GM19193 (cell line): ENCODE measurements around the gene WDR5.

Source experiments
- POLR2A ChIP-seq: IDR thresholded peaks from 4 replicates; pipeline ENCODE4 v1.6.1; 2011; ENCODE audit not compliant: insufficient read depth, insufficient read length; ENCODE audit errors: extremely low read depth

The WDR5 gene

DNA sequence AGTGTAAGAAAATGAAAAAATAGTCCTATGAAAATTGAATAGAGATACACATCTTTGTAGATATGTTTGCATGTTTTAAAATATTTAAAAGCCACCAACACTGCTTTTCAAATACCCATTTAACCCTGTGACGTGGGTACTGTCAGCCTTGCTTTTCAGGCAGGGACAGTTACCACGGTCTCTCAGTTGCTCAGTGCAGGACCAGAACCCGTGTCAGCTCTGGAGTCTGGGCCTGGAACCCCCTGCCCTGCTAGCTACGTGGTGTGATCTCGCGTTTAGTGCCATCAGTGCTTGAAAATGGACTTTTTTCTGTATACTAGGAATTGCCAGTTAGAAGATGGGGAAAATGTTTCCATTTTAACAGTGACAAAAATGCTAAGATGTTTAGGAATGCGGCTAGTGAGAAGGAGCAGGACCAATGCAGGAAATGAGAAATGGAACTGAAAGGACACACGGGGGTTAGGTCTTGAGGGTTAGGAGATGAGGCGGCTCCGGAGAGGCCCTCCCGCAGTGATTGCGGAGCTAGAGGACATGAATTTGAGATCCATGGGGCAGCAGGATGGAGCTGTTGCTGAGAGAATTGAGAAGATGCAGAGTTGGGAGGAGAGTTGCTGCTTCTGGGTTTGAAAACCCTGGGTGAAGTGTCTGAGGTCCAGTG lies 14.8 kb downstream of the WDR5 start:
- no peak for TF ChIP-seq POLR2A

DNA sequence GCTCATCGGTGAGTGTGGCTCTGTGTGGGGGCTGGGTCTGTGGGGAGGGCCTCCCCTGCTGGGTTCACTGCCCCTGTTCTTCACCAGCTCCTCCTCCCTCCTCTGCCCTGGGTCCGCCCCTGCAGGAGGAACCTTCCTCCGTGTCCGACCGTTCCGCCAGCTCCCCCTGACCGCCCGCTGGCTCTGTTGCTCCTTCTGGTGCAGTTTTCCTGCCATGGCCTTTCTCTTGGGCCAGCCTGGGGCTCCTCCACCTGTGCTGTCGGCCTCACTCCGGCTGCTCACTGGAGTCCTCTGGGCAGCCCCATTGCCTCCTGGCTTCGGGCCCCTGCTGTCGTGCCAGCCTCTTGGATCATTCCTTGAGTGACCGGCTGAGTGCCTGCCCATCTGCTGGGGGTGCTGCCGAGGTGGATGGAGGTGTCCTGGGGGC lies 16.2 kb downstream of the WDR5 start:
- TF ChIP-seq POLR2A: no peak

DNA sequence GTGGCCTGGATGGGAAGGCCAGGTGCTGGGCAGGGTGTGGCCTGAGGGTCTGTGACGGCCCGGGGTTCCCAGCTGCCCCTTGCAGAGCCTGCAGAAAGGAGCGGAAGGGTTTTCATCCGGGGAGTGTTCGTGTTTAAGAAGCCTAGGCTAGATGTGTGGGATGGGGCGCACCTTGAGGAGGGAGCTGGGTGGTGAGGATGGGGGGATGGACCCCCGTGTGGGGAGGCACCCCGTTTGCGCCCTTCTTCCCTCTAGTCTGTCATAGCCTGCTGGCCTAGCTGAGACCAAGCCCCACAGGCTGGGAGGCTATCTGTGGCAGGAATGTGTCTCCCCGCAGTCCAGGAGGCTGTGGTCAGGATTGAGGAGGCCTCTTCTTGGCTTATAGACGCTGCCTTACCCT lies 16.6 kb downstream of the WDR5 start:
- no peak for TF ChIP-seq POLR2A

DNA sequence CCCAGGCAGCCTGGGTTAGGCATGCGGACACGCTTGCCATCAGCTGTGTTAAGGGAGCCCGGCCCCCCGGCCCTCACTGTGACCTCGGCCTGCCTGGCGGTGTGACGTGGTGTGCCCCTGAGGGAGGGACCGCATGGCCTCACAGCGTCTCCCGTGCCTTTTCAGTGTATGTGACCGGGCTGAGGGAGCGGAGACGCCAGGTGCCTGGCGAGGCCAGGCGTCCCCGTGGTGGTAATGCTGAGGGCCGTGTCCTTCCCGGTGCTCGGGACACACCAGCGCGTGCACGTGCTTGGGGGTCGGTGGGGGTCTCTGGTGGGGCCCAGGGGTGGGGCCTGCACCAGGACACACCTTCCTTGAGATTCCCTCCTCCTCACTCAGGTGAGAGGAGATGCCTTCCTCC lies 17.6 kb downstream of the WDR5 start:
- TF ChIP-seq POLR2A: no peak

DNA sequence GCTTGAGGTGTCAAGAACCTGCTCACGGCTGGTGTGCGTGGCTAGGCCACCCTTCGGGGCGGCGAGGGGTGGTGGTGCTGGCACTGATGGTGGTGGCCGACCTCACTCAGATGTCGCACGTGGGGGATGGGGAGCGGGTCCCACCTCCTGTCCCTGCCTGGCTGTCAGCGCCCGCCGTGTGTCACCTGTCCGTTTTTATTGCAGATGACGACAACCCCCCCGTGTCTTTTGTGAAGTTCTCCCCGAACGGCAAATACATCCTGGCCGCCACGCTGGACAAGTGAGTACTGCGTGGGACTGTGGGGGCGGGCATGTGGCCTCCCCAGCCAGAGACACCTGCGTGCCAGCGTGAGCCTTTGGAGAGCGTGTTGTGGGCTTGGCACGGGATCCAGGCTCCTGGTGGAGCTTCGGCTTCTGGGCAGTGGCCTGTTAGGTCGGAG lies 18.4 kb downstream of the WDR5 start:
- no peak for TF ChIP-seq POLR2A

DNA sequence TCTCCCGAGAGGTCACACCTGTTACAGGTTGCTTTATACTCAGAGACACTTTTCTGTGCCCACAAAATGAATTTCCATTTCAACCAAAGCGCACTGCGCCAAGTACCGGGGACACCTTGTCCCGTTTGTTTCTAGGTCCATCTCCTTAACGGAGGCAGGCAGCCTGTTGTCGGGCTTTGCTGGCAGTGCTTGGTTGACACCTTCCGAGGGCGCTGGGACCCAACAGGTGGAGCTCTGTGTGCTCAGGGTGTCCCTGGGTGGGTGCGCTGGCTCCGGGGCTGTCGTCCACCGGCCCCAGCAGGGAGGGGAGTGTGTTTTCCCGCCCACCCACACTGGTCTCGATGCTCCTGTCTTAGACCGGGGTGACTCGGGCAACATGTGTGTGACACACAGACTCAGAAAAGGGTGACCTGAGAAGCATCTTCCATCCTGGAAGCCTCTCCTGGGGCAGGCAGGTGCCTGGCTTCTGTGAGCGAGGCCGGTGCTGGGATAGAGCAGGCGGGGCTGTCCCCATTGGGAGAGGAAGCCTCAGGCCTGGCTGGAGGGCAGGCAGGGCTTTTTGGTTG lies 20.0 kb downstream of the WDR5 start:
- no peak for TF ChIP-seq POLR2A

DNA sequence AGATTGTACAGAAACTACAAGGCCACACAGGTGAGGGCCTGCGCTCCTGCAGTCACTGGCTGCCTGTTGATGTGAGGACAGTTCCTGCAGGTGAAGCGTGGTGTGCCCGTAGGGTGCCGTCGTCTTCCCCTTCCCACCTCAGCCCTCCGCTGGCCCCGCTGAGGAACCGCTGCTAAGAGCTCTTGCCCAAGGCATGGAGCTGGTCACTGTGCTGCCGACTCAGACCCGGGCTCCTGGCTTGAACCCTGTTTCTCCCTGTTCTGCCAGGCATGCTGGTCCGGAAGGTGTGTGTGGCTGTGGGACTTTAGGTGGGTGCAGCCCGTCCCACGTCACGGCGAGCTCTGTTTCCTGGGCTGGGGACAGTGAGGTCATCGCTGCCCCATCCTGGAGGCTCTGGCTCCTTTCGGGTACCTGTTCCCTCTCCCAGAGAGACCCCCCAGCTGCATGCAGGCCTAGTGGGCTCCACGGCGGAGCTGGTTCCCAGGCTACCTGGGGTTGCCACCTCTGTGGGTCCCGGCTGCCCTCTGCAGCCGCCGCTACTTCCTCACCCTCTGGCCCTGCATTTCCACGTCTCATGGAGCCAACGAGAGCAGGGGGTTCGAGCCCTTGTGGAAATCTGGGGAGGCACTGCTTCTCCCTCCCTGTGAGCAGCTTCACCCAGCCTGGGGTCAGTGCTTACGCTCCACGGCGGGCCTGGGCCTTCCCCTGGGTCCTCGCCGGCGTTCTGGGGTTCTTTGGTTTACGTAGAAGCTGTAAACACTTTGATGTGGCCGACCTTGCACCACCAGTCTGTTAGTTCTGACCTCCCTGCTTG lies 20.9 kb downstream of the WDR5 start:
- no peak for TF ChIP-seq POLR2A

DNA sequence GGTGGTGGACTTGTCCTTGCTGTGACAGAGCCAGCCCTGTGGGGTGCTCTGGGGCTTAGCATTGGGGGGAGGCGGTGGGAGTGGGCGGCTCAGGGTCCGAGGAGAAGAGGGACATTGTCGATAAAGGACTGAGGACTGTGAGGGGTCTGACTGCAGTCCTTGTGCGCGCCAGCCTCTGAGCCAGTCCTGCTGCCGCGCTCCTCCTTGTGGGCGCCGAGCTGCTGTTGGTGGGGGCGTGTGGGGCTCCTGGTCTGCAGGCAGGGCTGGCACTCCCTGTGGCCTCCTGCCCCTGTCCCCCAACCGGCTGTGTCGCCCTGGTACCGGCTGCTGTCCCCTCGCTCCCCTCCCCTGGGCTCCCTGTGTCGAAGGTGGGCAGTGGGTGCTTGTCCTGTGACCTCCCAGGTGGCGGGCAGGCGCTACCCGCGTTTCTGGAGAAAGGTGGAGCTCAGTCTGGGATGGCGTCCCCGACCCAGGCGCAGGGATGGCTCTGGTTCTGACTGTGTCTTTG lies 21.6 kb downstream of the WDR5 start:
- TF ChIP-seq POLR2A: no peak

DNA sequence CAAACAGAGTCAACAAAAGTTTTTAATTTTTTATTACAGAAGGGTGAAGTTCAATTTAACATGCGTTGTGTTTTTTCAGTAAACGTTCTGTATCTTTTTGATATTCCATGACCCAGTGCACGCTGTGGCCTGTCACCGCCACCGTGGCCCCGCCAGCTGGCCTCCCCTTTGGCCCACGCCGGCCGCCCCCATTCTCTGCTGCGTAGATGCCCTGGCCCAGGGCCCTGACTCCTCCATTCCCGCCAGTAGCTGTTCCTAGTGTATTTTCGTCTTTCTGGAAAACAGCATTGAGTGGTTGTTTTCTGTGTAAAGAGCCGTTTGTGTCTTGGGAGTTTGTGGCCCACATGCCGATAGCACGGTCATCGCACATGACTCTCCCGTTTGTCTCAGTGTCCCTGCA lies 22.4 kb downstream of the WDR5 start:
- no peak for TF ChIP-seq POLR2A

DNA sequence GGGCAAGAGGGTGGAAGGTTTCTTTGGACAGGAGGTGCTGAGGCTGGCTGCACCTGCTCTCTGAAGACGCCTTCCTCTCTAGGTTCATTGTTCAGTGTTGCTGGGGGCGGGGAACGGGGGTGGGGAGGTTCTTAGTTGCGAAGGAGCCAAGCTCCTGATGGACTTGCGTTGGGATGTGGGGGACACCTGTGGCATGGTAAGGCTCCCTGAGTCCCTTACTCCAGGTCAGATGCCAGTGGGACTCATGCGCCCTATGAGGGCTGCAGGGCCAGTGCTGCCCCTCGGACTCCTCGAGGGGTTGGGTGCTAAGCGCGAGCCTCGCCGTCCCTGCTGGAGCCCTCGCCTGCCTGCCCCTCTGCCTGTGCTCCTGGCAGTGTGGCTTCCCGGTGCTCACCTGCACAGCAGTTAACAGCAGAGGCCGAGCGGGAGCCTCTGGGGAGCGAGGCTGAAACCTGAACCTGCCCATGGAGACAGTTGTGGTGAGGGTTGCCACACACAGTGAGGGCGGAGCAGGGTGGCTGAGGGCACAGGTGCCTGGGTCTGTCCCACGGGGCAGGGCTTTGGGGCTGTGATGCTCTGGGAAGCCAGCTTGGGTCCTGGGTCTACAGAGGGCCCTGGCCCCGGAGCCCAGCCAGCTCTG lies 23.0 kb downstream of the WDR5 start:
- no peak for TF ChIP-seq POLR2A

DNA sequence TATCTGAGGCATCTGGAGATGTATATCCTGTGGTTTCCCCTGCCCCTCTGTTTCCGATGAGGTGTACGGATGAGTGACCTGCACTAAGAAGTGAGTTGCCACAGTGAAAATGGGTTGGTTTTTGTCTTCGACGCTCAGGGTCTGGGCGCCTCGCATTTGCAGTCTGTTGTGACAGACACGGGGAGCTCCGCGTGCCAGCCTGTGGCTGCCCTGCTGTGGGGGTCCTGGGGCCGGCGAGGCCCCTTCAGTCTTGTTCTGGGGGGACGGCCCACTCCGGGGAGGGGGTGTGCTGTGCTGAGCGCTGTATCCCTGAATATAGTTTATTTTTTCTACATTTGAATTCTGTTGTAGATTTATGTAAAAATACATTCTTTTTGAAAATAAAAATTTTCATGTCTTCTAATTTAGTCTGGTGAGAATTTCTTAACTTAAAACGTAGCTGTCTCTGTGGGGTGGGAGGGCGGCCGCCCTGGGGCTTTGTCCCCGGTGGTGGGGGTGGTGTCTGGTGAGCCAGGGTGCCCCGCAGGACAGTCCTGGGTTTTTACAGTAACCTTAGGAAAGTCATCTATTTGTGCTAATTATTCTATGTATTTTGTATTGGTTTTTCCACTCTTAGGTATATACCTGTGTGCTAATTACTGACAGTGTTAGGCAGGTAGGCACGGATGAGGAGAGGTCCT lies 23.8 kb downstream of the WDR5 start:
- TF ChIP-seq POLR2A: no peak

DNA sequence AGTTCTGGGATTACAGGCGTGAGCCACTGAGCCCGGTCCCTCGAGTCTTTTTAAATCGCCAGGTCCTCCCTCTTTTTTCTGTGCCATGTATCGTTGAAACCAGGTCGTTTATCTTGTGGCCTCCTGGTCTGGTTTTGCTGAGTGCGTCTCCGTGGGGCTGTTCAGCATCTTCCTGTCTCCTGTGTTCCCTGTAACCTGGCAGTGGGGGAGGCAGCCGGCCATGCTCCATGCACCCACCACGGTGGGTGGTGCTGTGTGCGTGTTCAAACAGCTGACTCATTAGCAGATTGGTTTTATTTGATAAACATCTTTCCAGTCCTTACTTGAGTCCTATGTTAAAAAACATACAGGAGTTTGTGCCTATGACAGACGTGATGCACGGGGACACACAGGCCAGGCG lies 25.8 kb downstream of the WDR5 start:
- TF ChIP-seq POLR2A: no peak

DNA sequence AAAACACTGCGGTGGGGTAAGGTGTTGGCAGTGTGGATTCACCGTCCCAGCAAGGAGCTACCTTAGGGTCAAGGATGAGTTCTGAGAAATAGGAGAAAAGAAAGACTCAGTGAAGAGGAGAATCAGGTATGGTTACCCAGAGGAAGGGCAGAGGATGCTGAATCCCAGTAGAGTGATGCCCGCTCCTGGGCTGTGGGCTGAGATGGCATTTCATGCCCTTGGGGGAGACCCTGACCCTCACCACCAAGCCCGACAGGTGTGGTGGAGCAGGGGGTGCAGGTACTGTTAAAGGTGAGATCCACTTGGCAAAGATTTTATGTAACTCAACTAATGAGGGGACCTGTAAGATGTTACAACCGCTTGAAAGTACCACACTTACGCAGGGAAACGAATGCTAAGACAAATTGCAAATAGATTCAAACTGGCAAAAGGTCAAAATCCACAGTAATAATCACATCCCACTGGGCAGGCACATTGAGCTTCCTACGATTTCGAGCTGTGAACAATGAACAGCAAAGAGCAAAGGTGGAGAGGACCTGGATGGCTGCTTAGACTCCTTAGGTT lies 26.4 kb downstream of the WDR5 start:
- TF ChIP-seq POLR2A: no peak

DNA sequence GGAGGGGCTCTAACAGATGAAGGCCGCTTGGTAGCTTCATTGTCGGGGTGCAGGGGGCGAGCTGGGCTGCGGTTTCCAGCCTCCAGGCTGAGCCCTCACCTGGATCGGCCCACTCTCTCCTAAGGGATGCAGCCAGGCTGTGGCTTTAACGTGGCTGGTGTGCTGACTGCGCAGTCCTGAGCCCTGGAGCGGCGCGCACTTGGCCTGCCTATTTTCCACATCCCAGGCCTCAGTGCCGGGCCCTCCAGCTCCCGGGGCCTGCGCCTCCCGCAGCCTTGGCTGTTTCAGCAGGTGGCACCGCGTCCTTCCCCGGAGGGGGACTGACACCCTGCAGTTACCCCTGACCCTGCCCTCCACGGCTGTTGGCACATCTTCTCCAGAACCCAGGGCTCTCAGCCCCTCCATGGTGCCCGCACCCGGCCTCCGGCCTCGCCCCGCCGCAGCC lies 27.1 kb downstream of the WDR5 start:
- no peak for TF ChIP-seq POLR2A
